BJ (cell line): ENCODE data around the gene GABBR2. TPM values are rescaled to one million over a fixed set of nuclear protein-coding genes. Genes with fewer than 3 reads are reported as not detected.
"Not testable (repeated sequence)": the region's sequence is repeated elsewhere in the genome, so short reads cannot be mapped to it uniquely, and the experiment has no call there.

Source experiments
- CTCF ChIA-PET: fragments of 350-600 bp; formaldehyde crosslinking; extraction: SDS; loops from one replicate; lab custom pipeline; 2021; ENCODE audit warnings: antibody characterized with exemption, inconsistent platforms; lab: Yijun Ruan, JAX
- POLR2A ChIA-PET: fragments of 300-600 bp; sonication (Branson Sonifier 250); formaldehyde crosslinking; extraction: SDS; loops from one replicate; lab custom pipeline; 2021; ENCODE audit warnings: antibody characterized with exemption; lab: Charles Lee
- DNase-seq: peaks from one replicate; pipeline ENCODE4 v3.0.0-alpha.2; 2011; ENCODE audit warnings: low read depth
- H3K27me3 ChIP-seq: 2 replicates; pipeline ENCODE4 v1.6.0; 2011; ENCODE audit warnings: low read length; ENCODE audit not compliant: control insufficient read depth, insufficient read depth
- H3K36me3 ChIP-seq: 2 replicates; pipeline ENCODE4 v1.5.1; 2011; ENCODE audit warnings: low read length; ENCODE audit not compliant: control insufficient read depth, insufficient read depth
- H3K4me3 ChIP-seq: 2 replicates; pipeline ENCODE4 v1.5.1; 2011; ENCODE audit warnings: low read depth, mild to moderate bottlenecking, control low read depth, low read length
- CTCF ChIP-seq: IDR thresholded peaks from 2 replicates; pipeline ENCODE4 v1.5.1; 2011; ENCODE audit warnings: low read depth, mild to moderate bottlenecking, control low read depth, inconsistent platforms, low read length, moderate library complexity; ENCODE audit not compliant: insufficient read depth
- polyA plus RNA-seq: library from polyadenylated mRNA; depleted of rRNA; stranded (reverse); fragments of >200 nt; gene quantifications from 2 replicates; pipeline ENCODE4 v1.2.3, GENCODE V29; 2011

Gene GABBR2
- polyA plus RNA-seq, 1 experiment: 1.6 TPM

- CTCF ChIA-PET: no interaction called here
- no peak for TF ChIP-seq CTCF
- Histone ChIP-seq H3K36me3 (no peaks in the 10 kb centered on the region), H3K4me3 (no peak overlapping the region), H3K27me3 (0 out of 2 replicates have a peak, but pooled peaks cover 2% of the 10 kb centered on the region)
- no peak for DNase-seq
- POLR2A ChIA-PET: no interaction called here
Observed at GRCh38 chr9:98687911-98688310, 20.8 kb downstream of the GABBR2 start.

GRCh38 chr9:98686961-98687855 lies 21.5 kb downstream of the GABBR2 start:
- ChIA-PET CTCF (interaction anchor here (1.3 kb wide), 1 partner anchor 21 kb away, joined by 3 read pairs; no protein-coding TSS in a partner anchor), POLR2A (no interaction called here)
- Histone ChIP-seq H3K27me3 (0 out of 2 replicates have a peak, but pooled peaks cover 2% of the 10 kb centered on the region), H3K4me3 (no peak overlapping the region), H3K36me3 (no peaks in the 10 kb centered on the region)
- TF ChIP-seq CTCF: no peak
- no peak for DNase-seq

- H3K36me3 ChIP-seq, H3K4me3 ChIP-seq, DNase-seq, POLR2A ChIA-PET, H3K27me3 ChIP-seq, CTCF ChIA-PET: not testable (repeated sequence)
Observed at GRCh38 chr9:98684816-98685215, 23.9 kb downstream of the GABBR2 start.

GRCh38 chr9:98678244-98678842 lies 30.4 kb downstream of the GABBR2 start:
- no peak for DNase-seq
- Histone ChIP-seq H3K27me3 (peaks cover 3% of the 10 kb centered on the region), H3K4me3 (no peak overlapping the region), H3K36me3 (no peaks in the 10 kb centered on the region)
- TF ChIP-seq CTCF: peak; percentile 56
- POLR2A ChIA-PET: no interaction called here
- CTCF ChIA-PET: interaction anchor here (1.3 to 1.4 kb wide), 3 partner anchors 11 to 97 kb away, joined by 4 to 6 read pairs (median 4); no protein-coding TSS in a partner anchor

- POLR2A ChIA-PET: no interaction called here
- TF ChIP-seq CTCF: no peak
- no peak for DNase-seq
- CTCF ChIA-PET: no interaction called here
- H3K4me3 ChIP-seq: no peak overlapping the region
- H3K36me3 ChIP-seq: no peaks in the 10 kb centered on the region
- H3K27me3 ChIP-seq: peaks cover 3% of the 10 kb centered on the region
Observed at GRCh38 chr9:98673681-98674080, 35.1 kb downstream of the GABBR2 start.
